ENCODE measurements around the gene RPIA. TPM values are rescaled to one million over a fixed set of nuclear protein-coding genes. Genes with fewer than 3 reads are reported as not detected.
"Not testable (repeated sequence)": the region's sequence is repeated elsewhere in the genome, so short reads cannot be mapped to it uniquely, and the experiment has no call there.

The RPIA gene
- total RNA-seq, 2 experiments from 2014 or later = 34.3 to 41.6 TPM

- no peaks in the 10 kb centered on the region for H3K9me3 Mint-ChIP-seq
- peak; percentile 59 for DNase-seq
- ChIA-PET CTCF (interaction anchor here (1.0 kb wide), 1 partner anchor 19 kb away, joined by 3 read pairs; no protein-coding TSS in a partner anchor), POLR2A (no interaction called here)
- peaks cover 23% of the 10 kb centered on the region for H3K27me3 Mint-ChIP-seq
- no peaks in the 10 kb centered on the region for H3K36me3 Mint-ChIP-seq (ENCODE audit: low read depth)
- peak overlapping the region; percentile 71 for H3K4me3 Mint-ChIP-seq
- H3K27ac Mint-ChIP-seq = peak overlapping the region; percentile 81
- peaks cover 9% of the 10 kb centered on the region for H3K4me1 Mint-ChIP-seq
Measured at GRCh38 chr2:88765154-88765888, 73.8 kb downstream of the RPIA start.

DNA sequence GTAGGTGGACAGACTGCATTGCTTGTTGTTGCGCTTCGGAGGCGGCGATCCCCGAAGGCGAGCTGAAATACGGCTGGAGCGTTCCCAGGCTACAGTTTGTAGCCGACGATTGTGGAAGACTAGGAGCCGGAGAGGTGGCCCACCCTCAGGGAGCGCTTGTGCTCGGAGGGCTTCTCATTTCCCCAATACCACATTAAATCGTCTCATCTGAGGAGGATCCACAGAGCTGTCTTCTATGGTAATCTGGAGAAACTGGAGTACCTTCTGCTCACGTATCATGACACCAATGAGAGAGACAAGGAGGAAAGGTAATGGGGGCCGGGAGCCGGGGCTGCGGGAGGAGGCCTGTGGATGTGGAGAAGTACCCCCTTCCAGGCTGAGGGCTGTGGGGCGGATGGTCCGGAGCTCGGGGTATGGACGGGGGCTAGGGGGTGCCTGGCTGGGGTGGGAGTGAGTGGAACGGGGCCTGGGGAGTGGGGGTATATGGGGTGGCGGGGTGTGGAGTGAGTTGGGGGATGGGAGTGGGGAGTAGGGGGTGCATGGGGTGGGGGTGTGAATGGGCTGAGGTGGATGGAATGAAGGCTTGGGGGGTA, 74.5 kb downstream of the RPIA start:
- peak overlapping the region; percentile 71 for H3K4me3 Mint-ChIP-seq
- DNase-seq; H3K9me3 Mint-ChIP-seq; POLR2A ChIA-PET; H3K4me1 Mint-ChIP-seq; H3K36me3 Mint-ChIP-seq (ENCODE audit: low read depth): not testable (repeated sequence)
- CTCF ChIA-PET = interaction anchor here (1.0 kb wide), 1 partner anchor 20 kb away, joined by 3 read pairs; no protein-coding TSS in a partner anchor
- H3K27me3 Mint-ChIP-seq = peaks cover 24% of the 10 kb centered on the region
- peak overlapping the region; percentile 81 for H3K27ac Mint-ChIP-seq

- H3K27ac Mint-ChIP-seq = no peak overlapping the region
- CTCF ChIA-PET = interaction anchor here (1.2 kb wide), 1 partner anchor 13 kb away, joined by 3 read pairs; no protein-coding TSS in a partner anchor
- peaks cover 13% of the 10 kb centered on the region for H3K27me3 Mint-ChIP-seq
- DNase-seq = no peak
- peaks cover 5% of the 10 kb centered on the region for H3K4me1 Mint-ChIP-seq
- no peaks in the 10 kb centered on the region for H3K36me3 Mint-ChIP-seq (ENCODE audit: low read depth)
- no peak overlapping the region for H3K4me3 Mint-ChIP-seq
- POLR2A ChIA-PET = no interaction called here
- H3K9me3 Mint-ChIP-seq = peaks cover 5% of the 10 kb centered on the region
Measured at GRCh38 chr2:88770016-88770415, 78.5 kb downstream of the RPIA start.

GRCh38 chr2:88773233-88774028, 82.0 kb downstream of the RPIA start:
- H3K4me1 Mint-ChIP-seq; DNase-seq; H3K4me3 Mint-ChIP-seq; H3K36me3 Mint-ChIP-seq (ENCODE audit: low read depth); CTCF ChIA-PET; H3K27ac Mint-ChIP-seq; POLR2A ChIA-PET; H3K27me3 Mint-ChIP-seq: not testable (repeated sequence)
- peaks cover 11% of the 10 kb centered on the region for H3K9me3 Mint-ChIP-seq

DNA sequence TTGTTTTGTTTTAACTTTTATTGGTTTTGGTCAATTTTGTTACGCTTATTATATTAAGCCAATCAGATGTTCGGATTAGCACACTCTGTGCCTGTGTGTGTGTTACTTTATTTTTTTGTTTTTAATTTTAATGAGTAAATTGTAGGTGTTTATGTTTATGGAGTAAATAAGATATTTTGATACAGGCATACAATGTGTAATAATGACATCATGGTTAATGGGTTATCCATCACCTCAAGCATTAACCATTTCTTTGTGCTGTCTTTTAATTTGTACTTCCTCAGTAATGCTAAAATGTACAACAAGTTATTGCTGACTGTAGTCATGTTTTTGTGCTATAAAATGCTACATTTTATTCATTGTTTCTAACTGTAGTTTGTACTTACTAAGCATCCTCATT, 97.7 kb downstream of the RPIA start:
- H3K36me3 Mint-ChIP-seq (ENCODE audit: low read depth); DNase-seq: not testable (repeated sequence)

GRCh38 chr2:88795932-88796331, 104.5 kb downstream of the RPIA start:
- CTCF ChIA-PET = interaction anchor here (0.6 kb wide), 1 partner anchor 50 kb away, joined by 4 read pairs; no protein-coding TSS in a partner anchor
- H3K9me3 Mint-ChIP-seq; H3K27me3 Mint-ChIP-seq; H3K27ac Mint-ChIP-seq; DNase-seq; H3K4me3 Mint-ChIP-seq; POLR2A ChIA-PET; H3K4me1 Mint-ChIP-seq; H3K36me3 Mint-ChIP-seq (ENCODE audit: low read depth): not testable (repeated sequence)

More for the DNA sequence above, 97.7 kb downstream of the RPIA start:
- H3K4me3 Mint-ChIP-seq, H3K27me3 Mint-ChIP-seq, H3K4me1 Mint-ChIP-seq, H3K27ac Mint-ChIP-seq, H3K9me3 Mint-ChIP-seq, CTCF ChIA-PET, POLR2A ChIA-PET: not testable (repeated sequence)

- DNase-seq; H3K27ac Mint-ChIP-seq; H3K9me3 Mint-ChIP-seq; H3K4me1 Mint-ChIP-seq; H3K27me3 Mint-ChIP-seq; H3K36me3 Mint-ChIP-seq (ENCODE audit: low read depth); POLR2A ChIA-PET; H3K4me3 Mint-ChIP-seq: not testable (repeated sequence)
- CTCF ChIA-PET = interaction anchor here (0.6 kb wide), 1 partner anchor 51 kb away, joined by 4 read pairs; no protein-coding TSS in a partner anchor
Measured at GRCh38 chr2:88796523-88796922, 105.0 kb downstream of the RPIA start.

GRCh38 chr2:88797164-88797563, 105.7 kb downstream of the RPIA start:
- H3K27ac Mint-ChIP-seq; H3K4me3 Mint-ChIP-seq; POLR2A ChIA-PET; H3K36me3 Mint-ChIP-seq (ENCODE audit: low read depth); H3K4me1 Mint-ChIP-seq; DNase-seq; H3K9me3 Mint-ChIP-seq; CTCF ChIA-PET; H3K27me3 Mint-ChIP-seq: not testable (repeated sequence)

Other genes with a start within 250 kb of the RPIA start
- not detected for gene FOXI3, start 239.0 kb upstream of the RPIA start, total RNA-seq
- 10 to 100 TPM; 20.2 to 26.0 TPM for gene EIF2AK3, start 64.2 kb upstream of the RPIA start, total RNA-seq

Measured in activated CD4-positive, alpha-beta T cell treated with anti-CD3 and anti-CD28 coated beads, Interleukin-2, amount 10 ng/mL, durations not matched to agents 7 days and 5 days (primary cell).